Mesothelial cell of epicardium (in vitro differentiated cells): ENCODE measurements around the gene MAB21L4. TPM values are rescaled to one million over a fixed set of nuclear protein-coding genes. Genes with fewer than 3 reads are reported as not detected.

Source experiments
- DNase-seq, 2 experiments: peaks; one replicate each; pipeline ENCODE4 v3.0.0; 2021; ENCODE audit warnings: low spot score in 2 of 2; ENCODE audit not compliant: unreplicated experiment in 2 of 2
- H3K27ac Mint-ChIP-seq: 2 replicates; pipeline ENCODE4 v1.8.0; 2021; ENCODE audit warnings: mixed read lengths
- H3K27me3 Mint-ChIP-seq: 2 replicates; pipeline ENCODE4 v1.8.0; 2021; ENCODE audit warnings: low read depth, mixed read lengths
- H3K36me3 Mint-ChIP-seq: 2 replicates; pipeline ENCODE4 v1.8.0; 2021; ENCODE audit warnings: mixed read lengths
- H3K4me1 Mint-ChIP-seq: 2 replicates; pipeline ENCODE4 v1.8.0; 2021; ENCODE audit warnings: mixed read lengths
- H3K4me3 Mint-ChIP-seq: 2 replicates; pipeline ENCODE4 v1.8.0; 2021; ENCODE audit warnings: mild to moderate bottlenecking, moderate library complexity, mixed read lengths
- H3K9me3 Mint-ChIP-seq: 2 replicates; pipeline ENCODE4 v1.8.0; 2021; ENCODE audit warnings: mixed read lengths
- total RNA-seq: library from RNA; stranded (reverse); gene quantifications from 3 replicates; pipeline ENCODE4 v1.2.1, GENCODE V29; 2021
- TF ChIP-seq, protein P1 (sequence below): fragments of 200-600 bp; sonication (generic); IDR thresholded peaks from one replicate; pipeline ENCODE4 v1.5.0; 2021; ENCODE audit warnings: antibody characterized with exemption; ENCODE audit not compliant: unreplicated experiment

MAB21L4 gene
- total RNA-seq, 1 donor from 2014 or later, result 2.4 TPM

GRCh38 chr2:240933048-240933965, 37.4 kb upstream of the MAB21L4 start:
- peak; percentile 19 to 36 for DNase-seq
- Mint-ChIP-seq H3K27me3 (peaks cover 16% of the 10 kb centered on the region), H3K36me3 (no peaks in the 10 kb centered on the region), H3K27ac (no peak overlapping the region), H3K9me3 (peaks cover 2% of the 10 kb centered on the region), H3K4me3 (no peak overlapping the region), H3K4me1 (no peaks in the 10 kb centered on the region)
- TF ChIP-seq, protein P1, sequence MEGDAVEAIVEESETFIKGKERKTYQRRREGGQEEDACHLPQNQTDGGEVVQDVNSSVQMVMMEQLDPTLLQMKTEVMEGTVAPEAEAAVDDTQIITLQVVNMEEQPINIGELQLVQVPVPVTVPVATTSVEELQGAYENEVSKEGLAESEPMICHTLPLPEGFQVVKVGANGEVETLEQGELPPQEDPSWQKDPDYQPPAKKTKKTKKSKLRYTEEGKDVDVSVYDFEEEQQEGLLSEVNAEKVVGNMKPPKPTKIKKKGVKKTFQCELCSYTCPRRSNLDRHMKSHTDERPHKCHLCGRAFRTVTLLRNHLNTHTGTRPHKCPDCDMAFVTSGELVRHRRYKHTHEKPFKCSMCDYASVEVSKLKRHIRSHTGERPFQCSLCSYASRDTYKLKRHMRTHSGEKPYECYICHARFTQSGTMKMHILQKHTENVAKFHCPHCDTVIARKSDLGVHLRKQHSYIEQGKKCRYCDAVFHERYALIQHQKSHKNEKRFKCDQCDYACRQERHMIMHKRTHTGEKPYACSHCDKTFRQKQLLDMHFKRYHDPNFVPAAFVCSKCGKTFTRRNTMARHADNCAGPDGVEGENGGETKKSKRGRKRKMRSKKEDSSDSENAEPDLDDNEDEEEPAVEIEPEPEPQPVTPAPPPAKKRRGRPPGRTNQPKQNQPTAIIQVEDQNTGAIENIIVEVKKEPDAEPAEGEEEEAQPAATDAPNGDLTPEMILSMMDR, result no peak

DNA sequence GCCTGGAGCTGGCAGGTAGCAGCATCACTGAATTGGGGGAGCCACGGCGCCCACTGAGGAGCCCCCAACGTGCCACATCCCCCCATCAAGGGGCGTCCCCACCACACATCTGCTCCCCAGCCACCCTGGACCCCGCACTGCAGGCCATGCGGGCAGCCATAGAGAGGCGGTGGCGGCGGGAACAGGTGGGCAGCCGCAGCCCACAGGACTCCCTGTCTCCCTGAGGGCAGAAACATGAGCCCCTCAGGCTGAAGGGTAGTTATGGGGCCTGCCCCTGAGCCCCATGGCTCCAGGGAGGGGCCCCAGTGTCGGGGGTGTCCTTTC, 36.7 kb upstream of the MAB21L4 start:
- H3K9me3 Mint-ChIP-seq, result no peaks in the 10 kb centered on the region
- peak in 1 of 2 experiments; percentile 34 for DNase-seq
- H3K27me3 Mint-ChIP-seq, result peaks cover 16% of the 10 kb centered on the region
- TF ChIP-seq, protein P1, result no peak
- H3K36me3 Mint-ChIP-seq, result no peaks in the 10 kb centered on the region
- H3K4me3 Mint-ChIP-seq, result no peak overlapping the region
- no peak overlapping the region for H3K27ac Mint-ChIP-seq
- no peaks in the 10 kb centered on the region for H3K4me1 Mint-ChIP-seq

DNA sequence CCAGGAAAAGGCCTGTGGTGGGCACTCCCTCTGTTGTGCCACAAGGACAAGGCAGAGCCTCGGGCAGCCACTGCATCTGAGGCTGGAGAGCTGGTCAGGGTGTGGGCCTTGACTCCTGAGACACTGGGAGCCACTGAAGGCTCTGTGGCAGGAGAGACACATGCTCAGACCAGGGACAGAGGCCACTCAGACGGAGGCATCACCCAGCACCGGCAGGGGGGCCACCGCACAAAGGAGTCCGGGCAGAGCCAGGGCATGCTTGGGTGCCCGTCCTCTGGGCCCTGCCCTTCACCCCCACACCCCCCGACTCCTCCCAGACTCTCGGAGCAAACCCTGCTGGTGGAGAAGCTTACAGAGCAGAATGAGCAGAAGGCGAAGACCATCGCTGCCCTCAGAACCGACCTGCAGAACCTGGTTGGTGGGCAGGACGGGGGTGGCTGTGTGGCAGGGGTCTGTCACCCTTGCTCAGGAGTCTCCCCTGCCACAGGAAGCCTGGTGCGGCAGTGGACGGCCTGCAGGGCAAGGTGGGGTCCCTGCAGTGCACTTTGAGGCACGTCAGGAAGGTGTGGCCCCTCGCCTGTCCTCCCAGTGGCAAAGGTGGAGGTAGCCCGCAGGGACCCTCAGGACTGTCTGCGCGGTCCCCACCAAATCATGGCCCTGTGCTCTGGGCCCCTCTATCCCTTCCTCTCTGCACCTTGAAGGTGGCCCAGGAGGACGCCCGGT, 36.2 kb upstream of the MAB21L4 start:
- Mint-ChIP-seq H3K4me1 (no peaks in the 10 kb centered on the region), H3K36me3 (no peaks in the 10 kb centered on the region), H3K27ac (no peak overlapping the region), H3K27me3 (peaks cover 16% of the 10 kb centered on the region), H3K4me3 (no peak overlapping the region), H3K9me3 (no peaks in the 10 kb centered on the region)
- peak; percentile 14 to 31 for DNase-seq
- TF ChIP-seq, protein P1, result no peak

GRCh38 chr2:240931319-240931949, 35.5 kb upstream of the MAB21L4 start:
- H3K4me1 Mint-ChIP-seq, result no peaks in the 10 kb centered on the region
- no peaks in the 10 kb centered on the region for H3K36me3 Mint-ChIP-seq
- H3K27ac Mint-ChIP-seq, result no peak overlapping the region
- TF ChIP-seq, protein P1, result no peak
- no peak overlapping the region for H3K4me3 Mint-ChIP-seq
- peak; percentile 8 to 29 for DNase-seq
- peaks cover 18% of the 10 kb centered on the region for H3K27me3 Mint-ChIP-seq
- H3K9me3 Mint-ChIP-seq, result no peaks in the 10 kb centered on the region

GRCh38 chr2:240930631-240931318, 34.8 kb upstream of the MAB21L4 start:
- TF ChIP-seq, protein P1, result no peak
- no peak overlapping the region for H3K27ac Mint-ChIP-seq
- H3K36me3 Mint-ChIP-seq, result no peaks in the 10 kb centered on the region
- H3K4me3 Mint-ChIP-seq, result no peak overlapping the region
- H3K4me1 Mint-ChIP-seq, result no peaks in the 10 kb centered on the region
- H3K9me3 Mint-ChIP-seq, result no peaks in the 10 kb centered on the region
- peak; percentile 15 to 26 for DNase-seq
- peaks cover 17% of the 10 kb centered on the region for H3K27me3 Mint-ChIP-seq
